GM18870 (cell line): Measurements from ENCODE around the gene OTOA.
"Not testable (repeated sequence)": the region's sequence is repeated elsewhere in the genome, so short reads cannot be mapped to it uniquely, and the experiment has no call there.

Source experiments
- ATAC-seq: cut with Tn5 transposase; IDR thresholded peaks from one replicate; pipeline ENCODE4 v1.9.1; 2021; ENCODE audit warnings: moderate library complexity; ENCODE audit not compliant: unreplicated experiment

The OTOA gene

DNA sequence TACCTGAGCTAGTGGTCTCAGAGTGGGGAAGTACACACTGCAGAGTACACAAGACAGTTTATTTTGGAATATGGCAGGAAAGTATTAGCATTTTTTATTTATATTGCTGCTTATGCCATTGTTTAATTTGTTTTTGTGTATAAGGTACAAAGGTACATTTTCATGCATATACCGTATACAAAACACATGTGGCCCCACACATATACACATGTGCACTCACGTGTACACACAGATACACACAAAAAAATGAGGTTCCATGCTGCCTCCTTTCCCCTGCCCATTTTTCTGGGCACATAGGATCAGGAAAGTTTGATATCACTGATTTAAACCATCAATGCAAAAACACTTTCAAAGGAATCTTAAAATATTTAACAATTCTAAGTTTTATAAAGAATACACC is 24.3 kb upstream of the OTOA start:
- ATAC-seq, result no peak

DNA sequence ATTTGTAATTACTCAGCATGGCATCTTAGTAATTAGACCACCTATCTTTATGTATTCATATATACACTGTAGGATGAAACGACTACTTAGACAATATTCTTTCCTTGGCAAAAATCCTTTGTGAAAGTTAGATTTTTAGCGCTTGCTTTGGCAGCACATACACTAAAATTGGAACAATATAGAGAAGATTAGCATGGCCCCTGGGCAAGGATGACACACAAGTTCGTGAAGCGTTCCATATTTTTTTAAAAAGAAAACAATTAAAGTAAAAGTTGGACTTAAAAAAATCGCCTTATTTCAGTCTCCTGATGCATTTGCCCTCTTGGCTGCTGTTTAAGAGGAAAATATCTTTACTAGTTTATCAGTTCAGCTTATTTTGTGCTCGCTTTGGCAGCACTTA is 21.9 kb upstream of the OTOA start:
- ATAC-seq, result no peak

DNA sequence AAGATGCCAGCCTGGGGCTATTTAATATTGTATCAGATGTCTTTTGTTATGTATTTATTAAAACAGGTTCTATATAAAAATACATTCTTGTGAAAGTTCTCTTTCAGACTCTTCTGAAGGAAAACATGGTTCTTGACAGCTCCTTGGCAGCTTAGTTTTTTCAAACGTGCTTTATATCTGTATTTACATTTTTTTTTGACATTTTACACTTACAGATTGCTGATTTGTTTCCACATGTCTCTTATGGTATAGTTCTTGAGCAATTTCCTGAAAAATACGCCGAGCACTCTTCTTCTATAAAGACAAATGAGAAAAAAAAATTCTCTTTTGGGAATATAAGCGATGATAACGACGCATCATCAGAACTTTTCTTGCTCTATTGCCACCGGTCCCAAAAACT is 20.9 kb upstream of the OTOA start:
- ATAC-seq, result no peak

DNA sequence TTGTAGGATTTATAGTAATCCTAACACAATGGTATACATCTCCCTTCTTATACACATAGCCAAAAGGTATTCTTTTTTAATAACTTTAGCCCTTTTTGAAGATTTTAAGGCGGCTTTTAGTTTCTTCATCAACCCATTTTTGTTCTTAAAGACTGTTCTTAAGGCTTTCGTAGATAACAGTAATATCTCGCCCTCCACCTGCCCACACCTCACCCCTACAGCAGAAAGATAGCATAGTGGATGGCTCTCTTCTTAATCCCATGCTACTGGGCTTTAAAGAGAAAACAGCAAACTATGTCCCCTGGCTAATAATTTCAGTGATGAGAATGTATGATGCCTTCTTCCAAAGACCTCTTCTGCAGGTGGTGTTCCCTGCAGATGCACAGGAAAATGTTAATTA is 20.0 kb upstream of the OTOA start:
- no peak for ATAC-seq

DNA sequence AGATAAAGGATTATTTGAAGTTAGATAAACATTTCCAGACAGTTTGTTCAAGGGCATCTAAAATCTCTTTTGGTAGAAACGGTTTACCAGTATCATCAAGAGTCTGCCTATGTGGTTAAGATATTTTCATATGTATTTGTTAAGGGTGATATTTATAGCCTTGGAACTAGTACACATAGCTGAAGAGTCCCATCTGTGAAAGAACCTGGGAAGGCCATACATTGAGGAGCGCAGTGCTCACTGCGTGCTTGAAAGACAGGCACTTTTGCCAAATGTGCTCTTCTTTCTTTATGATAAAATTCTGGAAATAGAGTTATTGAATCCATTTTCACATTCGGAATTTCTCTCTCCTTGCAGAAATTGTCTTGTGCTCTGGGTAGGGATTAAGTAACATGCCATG is 19.1 kb upstream of the OTOA start:
- no peak for ATAC-seq

DNA sequence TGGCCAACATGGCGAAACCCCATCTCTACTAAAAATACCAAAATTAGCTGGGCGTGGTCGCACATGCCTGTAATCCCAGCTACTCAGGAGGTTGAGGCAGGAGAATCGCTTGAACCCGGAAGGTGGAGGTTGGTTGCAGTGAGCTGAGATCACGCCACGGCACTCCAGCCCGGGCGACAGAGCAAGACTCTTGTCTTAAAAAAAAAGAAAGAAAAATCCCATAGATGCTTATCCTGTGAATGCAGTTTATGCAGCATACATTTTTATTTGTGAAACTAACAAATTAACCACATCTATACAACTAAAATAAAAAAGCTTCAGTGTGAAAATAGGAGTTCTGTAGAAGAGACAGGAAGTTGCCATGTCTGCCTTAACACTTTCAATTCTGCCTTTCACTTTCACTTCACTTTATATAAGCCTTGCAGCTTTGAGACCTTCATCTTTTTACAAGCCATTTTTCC is 18.5 kb upstream of the OTOA start:
- peak; percentile 43 for ATAC-seq

DNA sequence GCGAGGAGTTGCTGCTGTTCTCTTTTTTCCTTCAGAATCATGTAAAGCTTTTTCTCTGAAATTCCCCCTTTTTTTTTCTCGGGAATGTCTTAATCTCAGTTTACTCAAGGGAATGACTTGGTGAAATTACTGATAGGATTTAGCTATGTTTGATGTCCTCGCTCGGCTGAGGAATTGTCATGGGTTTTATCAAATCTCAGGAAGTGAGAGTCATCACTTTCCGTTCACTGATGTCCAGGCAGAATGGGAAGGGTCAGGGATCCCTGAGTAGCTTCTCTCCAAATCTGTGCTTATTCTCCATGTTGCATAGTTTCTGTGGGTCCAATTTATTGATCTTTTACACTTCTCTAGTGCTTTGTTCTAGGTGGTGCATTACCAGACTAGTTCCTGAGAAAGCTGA is 17.7 kb upstream of the OTOA start:
- ATAC-seq, result no peak

DNA sequence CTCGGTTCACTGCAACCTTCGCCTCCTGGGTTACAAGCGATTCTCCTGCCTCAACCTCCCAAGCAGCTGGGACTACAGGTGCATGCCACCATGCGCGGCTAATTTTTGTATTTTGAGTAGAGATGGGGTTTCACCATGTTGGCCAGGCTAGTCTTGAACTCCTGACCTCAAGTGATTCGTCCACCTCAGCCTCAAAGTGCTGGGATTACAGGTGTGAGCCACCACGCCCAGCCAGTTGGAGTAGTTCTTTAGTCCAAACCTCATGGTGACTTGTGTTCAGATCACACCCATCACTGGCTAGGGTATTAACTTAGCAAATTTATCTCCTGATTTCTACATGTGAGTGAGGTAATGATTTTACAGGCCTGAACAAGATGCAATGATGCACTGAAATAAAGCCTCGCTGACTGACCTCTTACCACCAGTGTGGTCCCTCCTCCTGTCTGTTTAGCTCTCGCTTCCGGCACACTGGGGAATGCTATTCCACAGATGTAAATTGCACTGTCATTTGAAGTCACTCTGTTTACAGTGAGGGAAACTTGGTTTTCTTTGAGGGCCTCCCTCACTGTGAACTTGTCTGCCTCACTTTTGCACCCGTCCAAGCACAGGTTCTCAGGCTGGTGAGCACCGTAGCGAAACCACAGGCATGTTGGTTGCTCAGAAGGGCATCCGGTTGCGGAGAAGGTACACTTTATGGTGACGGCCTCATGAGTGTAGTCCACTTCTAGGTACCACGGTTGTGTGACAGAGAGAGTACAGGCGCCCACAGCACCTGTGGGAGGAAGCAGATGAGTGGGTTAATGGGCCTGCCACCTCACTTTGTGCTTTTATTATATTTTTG is 16.8 kb upstream of the OTOA start:
- peak; percentile 85 for ATAC-seq

DNA sequence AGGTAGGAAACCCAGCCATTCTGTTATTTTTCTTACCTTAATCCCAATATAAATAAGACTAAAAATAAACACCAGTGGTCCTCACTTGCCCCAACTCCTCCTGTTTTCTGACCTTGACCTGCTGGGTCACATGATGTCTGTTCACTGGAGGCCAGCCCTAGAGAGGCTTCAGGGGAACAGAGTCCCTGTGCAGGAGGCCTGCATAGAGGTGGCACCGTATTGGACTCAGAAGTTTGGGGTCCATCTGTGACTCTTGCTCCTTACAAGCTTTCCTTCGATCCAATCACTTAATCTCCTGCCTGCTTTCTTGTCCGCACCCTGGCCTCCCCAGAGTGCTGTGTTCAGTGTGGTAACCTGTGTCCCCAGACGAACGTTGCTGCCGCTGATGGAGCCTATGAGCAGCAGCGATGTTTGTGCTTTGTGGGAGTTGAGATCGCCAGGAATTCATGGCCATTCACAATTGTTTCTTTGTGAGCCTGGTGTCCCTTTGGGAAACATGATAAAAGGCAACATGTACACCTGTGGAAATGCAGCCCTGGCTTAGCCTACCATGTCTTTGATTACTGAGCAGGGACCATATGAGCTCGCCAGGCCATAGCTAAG is 16.1 kb upstream of the OTOA start:
- peak; percentile 4 for ATAC-seq

DNA sequence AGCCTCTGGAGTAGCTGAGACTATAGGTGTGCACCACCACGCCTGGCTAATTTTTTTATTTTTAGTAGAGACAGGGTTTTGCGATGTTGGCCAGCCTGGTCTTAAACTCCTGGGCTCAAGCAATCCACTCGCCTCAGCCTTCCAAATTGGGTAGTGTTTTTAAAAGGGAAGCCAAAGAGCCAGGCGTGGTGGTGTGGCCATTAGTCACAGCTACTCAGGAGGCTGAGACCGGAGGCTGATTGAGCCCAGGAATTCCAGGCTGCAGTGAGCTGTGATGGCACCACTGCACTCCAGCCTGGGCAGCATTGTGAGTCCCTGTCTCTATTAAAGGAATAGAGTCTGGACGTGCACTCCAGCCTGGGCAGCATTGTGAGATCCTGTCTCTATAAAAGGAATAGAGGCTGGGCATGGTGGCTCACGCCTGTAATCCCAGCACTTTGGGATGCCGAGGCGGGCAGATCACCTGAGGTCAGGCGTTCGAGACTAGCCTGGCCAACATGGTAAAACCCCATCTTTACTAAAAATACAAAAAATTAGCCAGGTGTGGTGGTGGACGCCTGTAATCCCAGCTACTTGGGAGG is 13.9 kb upstream of the OTOA start:
- ATAC-seq, result not testable (repeated sequence)

DNA sequence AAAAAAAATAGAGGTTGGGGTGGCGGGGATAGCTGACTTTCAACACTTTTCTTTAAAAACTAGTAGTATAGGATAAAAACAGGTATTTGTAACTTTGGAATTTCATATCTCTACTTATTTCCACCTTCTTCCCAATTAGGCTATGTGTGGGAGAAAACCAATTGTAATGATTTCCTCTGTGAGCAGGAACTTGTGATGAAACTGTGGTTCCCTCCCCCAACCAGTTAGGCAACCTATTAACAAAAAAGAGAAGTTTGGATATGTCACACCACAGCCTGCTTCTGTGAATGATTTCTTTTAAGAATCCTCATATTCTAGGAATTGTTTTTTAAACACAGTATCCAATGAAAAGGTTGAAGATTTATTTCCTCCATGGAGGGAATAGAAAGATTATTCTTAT is 13.2 kb upstream of the OTOA start:
- ATAC-seq, result no peak

DNA sequence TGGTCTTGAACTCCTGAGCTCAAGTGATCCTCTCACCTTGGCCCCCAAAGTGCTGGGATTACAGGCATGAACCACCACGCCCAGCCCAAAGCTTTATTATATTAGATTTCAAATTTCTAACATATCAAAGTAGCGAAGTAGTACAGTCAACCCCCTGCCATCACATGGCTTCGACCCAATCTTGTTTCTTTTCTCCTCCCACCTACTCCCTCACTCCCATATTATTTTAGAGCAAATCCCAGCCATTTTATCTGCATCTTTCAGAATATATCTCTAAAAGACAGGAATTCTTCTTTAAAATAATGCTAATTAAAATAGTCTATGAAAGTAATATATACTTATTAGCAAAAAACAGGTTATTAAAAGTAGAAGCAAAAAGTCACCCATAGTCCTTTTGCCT is 12.3 kb upstream of the OTOA start:
- ATAC-seq, result no peak

DNA sequence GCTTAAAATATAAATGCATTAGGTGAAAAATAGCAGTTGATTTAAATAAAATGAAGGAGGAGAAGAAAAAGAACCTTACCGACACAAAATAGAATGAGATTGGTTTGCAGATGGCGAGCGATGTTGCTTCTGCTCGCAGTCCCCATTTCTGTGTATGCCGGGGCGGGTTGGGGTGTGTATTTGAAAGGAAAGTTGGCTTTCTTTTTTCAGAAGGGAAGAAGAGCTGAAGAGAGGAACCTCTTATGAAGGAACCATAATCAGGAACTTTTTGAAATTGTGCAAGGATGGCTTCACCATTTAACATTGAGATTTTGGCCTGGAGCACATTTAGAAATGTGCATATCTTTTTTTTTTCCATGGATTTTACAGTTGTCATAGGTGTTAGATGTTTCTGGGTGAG is 11.3 kb upstream of the OTOA start, which contains the start of gene IGSF6:
IGSF6 (minus strand) TSS at position 156 of the 400 bp plus-strand sequence; CDS start at position 146, 10 bp downstream.
- no peak for ATAC-seq

DNA sequence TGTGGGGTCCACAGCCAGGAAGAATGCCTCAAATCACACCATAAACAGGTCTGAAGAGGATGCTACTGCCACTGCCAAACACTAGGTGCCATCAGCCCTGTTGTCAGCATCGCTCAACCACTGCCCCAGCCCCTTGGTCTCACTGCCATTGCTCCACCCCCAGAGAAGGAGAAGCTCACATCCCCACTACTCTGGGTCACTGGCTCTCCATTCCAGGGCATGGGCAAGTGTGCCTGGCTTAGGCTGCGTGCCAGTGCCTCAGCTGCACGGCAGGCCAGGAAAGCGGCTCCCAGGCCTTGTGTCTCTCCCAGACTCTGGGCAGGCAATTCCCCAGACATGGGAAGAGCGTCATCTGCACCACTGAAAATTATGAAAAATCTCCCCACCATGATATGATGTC is 10.2 kb upstream of the OTOA start:
- ATAC-seq, result no peak

DNA sequence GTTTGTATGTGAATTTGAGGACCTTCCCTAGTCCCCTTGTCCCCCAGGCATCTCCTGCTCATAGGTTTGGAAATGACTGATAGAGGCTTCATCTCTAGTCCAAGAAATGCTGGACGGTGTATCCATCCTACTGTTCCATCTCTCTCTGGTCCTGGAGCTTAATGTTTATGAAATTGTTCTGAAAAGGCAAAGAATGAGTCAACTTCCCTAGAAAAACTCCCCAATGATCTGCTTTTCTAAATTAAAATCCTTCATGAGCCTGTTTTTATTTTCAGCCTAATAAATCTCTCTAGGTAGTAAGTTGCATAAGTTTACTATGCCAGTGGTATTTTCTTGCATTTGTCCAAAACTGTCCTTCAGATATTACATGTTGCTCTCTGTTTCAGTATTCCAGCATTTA is 9.3 kb upstream of the OTOA start:
- ATAC-seq, result no peak

DNA sequence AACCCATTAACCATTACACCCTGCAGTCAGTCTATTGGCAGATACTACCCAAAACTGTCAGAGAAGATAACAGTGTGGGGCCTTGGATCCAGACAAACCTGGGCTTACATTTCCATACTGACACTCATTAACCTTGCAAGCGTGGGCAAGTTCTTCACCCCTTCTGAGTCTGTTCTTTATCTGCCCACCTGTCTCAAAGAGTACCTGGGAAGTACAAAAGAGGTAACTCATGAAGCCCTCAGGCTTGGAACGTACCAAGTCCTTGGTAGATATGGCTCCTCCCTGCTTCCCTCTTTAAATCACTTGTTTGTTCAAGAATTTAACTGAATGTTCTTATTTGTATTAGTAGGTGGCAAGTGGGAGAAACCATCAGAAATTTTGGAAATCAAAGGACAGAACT is 8.9 kb upstream of the OTOA start:
- no peak for ATAC-seq

DNA sequence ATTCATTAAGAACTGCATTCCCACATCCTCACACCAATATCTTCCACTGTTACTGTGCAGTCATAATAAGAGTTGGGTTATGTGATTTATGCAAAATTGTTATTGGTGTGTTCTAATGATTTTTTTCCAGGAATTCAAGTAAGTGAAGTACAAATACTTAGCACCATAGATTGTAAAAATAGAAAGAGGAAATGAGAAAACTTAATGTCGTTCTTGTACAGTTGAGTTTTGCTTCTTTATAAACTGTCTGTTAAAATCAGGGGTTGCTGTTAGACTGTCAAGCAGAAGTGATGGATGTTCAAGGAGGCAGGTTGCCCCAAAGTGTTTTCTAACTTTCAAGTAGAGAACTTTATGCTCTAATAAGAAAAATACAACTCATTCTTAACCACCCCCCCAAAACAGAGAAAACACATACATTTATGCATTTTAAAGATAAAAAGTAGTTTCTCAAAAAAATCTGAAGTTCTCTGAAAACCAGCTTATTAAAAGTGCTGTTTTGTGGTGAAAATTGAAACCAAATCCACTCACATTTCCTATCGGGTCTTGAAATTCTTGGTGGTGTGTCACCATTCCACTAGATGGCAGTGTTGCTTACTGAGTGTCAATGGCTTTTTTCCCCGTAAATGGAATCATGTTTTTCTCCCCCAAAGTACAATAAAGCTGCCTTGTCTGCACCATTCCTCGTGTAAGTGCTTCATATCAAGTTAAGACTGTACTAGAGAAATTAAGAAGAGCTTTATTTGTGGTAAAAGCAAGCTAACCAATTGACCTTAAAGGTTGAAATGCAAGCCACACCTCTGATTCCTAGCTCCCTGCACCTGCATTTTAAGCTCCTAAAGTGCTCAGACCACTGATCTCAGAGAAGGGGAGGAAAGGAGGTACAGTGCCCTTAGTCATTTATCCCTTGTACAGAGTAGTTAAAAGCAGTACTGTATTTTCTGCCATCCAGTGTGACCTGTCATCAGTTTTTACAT is 6.7 kb upstream of the OTOA start:
- ATAC-seq, result no peak

DNA sequence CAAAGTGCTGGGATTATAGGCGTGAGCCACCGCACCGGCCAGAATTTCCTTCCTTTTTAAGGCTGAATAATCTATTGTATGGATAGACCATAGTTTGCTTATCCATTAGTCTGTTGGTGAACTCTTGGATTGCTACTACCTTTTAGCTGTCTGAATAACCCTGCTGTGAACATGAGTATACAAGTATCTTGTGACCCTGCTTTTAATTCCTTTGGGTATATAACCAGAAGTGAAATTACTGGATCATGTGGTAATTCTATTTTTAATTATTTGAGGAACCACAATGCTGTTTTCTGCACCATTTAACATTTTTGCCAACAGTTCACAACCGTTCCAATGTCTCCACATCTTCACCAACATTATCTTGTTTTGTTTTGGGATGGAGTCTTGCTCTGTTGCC is 4.6 kb upstream of the OTOA start:
- ATAC-seq, result no peak

DNA sequence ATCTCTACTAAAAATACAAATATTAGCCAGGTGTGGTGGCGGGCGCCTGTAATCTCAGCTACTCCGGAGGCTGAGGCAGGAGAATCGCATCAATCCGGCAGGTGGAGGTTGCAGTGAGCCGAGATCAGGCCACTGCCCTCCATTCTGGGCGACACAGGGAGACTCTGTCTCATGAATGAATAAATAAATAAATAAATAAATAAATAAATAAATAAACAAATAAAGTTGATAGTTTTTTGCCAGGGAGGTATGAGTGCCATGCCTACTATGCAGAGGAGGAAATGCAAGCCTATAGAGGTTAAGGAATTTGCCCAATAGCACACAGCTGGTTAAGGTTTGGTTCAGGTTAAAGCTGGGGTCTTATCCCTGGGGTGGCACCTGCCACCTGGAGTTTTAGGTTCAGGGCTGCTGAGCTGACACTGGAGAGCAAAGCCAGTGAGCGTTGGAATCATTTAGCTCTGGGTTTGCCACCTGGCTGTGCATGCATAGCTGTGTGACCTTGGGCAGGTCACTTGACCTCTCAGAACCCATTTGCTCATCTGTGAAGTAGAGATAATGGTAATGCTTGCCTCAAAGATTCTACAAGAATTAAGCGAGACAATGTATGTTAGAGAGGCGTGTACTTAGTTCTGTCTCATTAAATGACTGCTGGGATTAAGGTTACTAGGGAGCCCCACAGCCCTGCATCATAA is 1.2 kb downstream of the OTOA start:
- ATAC-seq, result no peak

DNA sequence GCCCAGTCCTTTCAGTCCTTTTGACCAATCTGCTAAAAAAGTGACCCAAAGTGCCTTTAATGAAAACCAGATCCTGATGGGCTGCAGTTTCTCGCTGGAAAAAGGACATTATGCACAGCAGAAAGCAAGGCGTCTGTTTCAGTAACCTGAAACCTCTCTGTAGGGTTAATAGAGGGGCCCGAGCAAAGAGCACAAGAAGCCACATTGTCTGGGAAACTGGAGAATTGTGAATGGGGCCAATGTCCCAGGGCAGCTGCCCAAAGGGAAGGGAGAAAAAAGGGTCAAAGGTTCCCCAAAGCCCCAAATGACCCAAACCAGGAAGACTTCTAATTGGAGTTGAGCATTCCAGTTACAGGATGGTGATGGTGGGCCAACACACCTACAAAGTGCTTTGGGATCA is 3.0 kb downstream of the OTOA start:
- no peak for ATAC-seq
